Prostate gland (tissue), 2 donors: Measurements from ENCODE around the gene PHLDA2.

Experiments used
- CTCF ChIP-seq, 4 experiments: fragments of 200-600 bp in 2 of 4; fragments of 450-650 bp in 2 of 4; sonication (generic) in 2 of 4; IDR thresholded peaks; 1 replicate in 3 of 4; 2 replicates in 1 of 4; pipeline ENCODE4 v1.5.1; 2016 to 2019; ENCODE audit warnings: antibody characterized with exemption in 4 of 4, mild to moderate bottlenecking in 2 of 4, moderate library complexity in 2 of 4
- POLR2A ChIP-seq: fragments of 450-650 bp; IDR thresholded peaks from one replicate; pipeline ENCODE4 v1.6.1; 2016; ENCODE audit warnings: antibody characterized with exemption, mild to moderate bottlenecking
- POLR2AphosphoS5 ChIP-seq: sonication (generic); formaldehyde crosslinking; IDR thresholded peaks from one replicate; pipeline ENCODE4 v1.6.1; 2017; ENCODE audit warnings: antibody characterized with exemption

GRCh38 chr11:2919837-2920236 is 9.4 kb downstream of the PHLDA2 start:
- TF ChIP-seq CTCF (IDR thresholded peaks at IDR 0.05) (no peak), POLR2AphosphoS5 (no peak), POLR2A (no peak)
